K562 (cell line): ENCODE results near the gene FRMD5. TPM values are rescaled to one million over a fixed set of nuclear protein-coding genes. Genes with fewer than 3 reads are reported as not detected.

Experiments
- FOXJ3 ChIP-seq: sonication (generic); formaldehyde crosslinking; IDR thresholded peaks from 2 replicates; pipeline ENCODE4 v1.4.0; 2020; ENCODE audit warnings: mild to moderate bottlenecking, missing genetic modification reagents
- FOXK2 ChIP-seq, 2 experiments: fragments of 450-650 bp; IDR thresholded peaks in 1 of 2; conservative IDR thresholded peaks in 1 of 2; 2 replicates each; pipeline ENCODE4 v1.6.1; 2016; ENCODE audit warnings: low read depth in 2 of 2, mild to moderate bottlenecking in 1 of 2
- RERE ChIP-seq: sonication (generic); formaldehyde crosslinking; IDR thresholded peaks from 2 replicates; pipeline ENCODE4 v1.8.0; 2023; ENCODE audit warnings: missing genetic modification reagents, mild to moderate bottlenecking, borderline replicate concordance
- REST ChIP-seq, 2 experiments: fragments of 450-650 bp; formaldehyde crosslinking in 1 of 2; IDR thresholded peaks; 2 replicates each; pipeline versions ENCODE4 v1.4.0 to v1.6.1; 2014 to 2020; ENCODE audit warnings: mild to moderate bottlenecking in 2 of 2, borderline replicate concordance in 1 of 2, low read depth in 1 of 2
- XRCC3 ChIP-seq: fragments of 450-650 bp; IDR thresholded peaks from 2 replicates; pipeline ENCODE4 v1.6.1; 2017; ENCODE audit warnings: mild to moderate bottlenecking, moderate library complexity
- polyA plus RNA-seq, 8 experiments: library from polyadenylated mRNA; depleted of rRNA in 4 of 8; stranded (reverse) in 5 of 8; unstranded in 3 of 8; fragments of >200 nt; fragmentation: Nextera tagmentation in 2 of 8; fragmentation: Illumina TruSeq in 1 of 8; extraction: Ambion mirVana in 2 of 8; extraction: Trizol in 1 of 8; gene quantifications; 2 replicates each; pipeline versions ENCODE4 v1.2.1 to v1.2.3, GENCODE V29; 2011 to 2014; ENCODE audit warnings: inconsistent platforms in 1 of 8, missing spikeins in 1 of 8
- total RNA-seq, 7 experiments: library from RNA; depleted of rRNA in 6 of 7; stranded (reverse); fragments of >200 nt in 6 of 7; fragmentation: Illumina TruSeq in 2 of 7; extraction: Trizol in 2 of 7; gene quantifications; 2 replicates each; pipeline versions ENCODE4 v1.2.1 to v1.2.3, GENCODE V29; 2011 to 2021; ENCODE audit warnings: low replicate concordance in 1 of 7
- TF ChIP-seq, protein P1 (sequence below): sonication (generic); formaldehyde crosslinking; IDR thresholded peaks from 2 replicates; pipeline ENCODE4 v1.8.0; 2022; ENCODE audit warnings: mild to moderate bottlenecking, missing genetic modification reagents
- TF ChIP-seq, protein P2 (sequence below): fragments of 250-450 bp; sonication (Bioruptor Pico); IDR thresholded peaks from 2 replicates; pipeline ENCODE4 v1.4.0; 2020; ENCODE audit warnings: mild to moderate bottlenecking, moderate library complexity

Gene FRMD5
- total and polyA plus RNA-seq, 9 of the 15 experiments (the other 6 are each of a cell fraction or from before 2014, with no cell fraction given): 0.13 to 0.38 TPM; not detected in 7

DNA sequence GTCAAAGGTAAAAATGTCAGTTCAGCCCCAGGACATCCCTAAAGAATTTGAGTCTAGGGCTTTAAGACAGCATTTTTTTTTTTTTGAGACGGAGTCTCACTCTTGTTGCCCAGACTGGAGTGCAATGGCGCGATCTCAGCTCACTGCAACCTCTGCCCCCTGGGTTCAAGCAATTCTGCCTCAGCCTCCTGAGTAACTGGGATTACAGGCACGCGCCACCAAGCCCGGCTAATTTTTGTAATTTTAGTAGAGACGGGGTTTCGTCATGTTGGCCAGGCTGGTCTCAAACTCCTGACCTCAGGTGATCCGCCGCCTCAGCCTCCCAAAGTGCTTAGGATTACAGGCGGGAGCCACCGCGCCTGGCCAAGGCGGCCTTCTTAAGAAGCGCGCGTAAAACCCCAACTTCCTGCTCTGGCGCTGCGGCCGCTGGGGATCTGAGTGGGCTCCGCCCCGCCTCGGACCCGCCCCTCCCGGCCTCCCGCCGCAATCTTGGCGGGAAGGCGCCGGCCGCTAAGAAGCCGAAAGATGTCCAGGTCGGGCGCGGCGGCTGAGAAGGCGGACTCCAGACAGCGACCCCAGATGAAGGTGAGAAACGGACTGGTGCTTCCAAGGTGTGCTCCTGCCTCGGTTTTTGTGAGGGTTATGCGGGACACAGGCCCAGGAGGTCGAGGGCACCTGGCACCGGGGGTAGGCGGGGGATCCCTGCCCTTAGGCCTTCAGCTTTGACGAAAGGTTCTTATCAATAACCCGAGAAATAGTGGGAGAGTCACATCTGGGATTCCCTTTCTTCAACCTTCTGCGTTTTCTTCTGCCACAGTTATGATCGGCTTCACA, 368.3 kb downstream of the FRMD5 start, which contains the start of gene WDR76 (continued):
- no peak for TF ChIP-seq FOXK2 (conservative IDR thresholded peaks at IDR 0.05 in 1 of 2, IDR thresholded peaks at IDR 0.05 in 1 of 2; ENCODE audit: low read depth in 2 of 2)
- no peak for TF ChIP-seq REST (IDR thresholded peaks at IDR 0.05; ENCODE audit: borderline replicate concordance)
- no peak for TF ChIP-seq REST (CRISPR knock-in tag; IDR thresholded peaks at IDR 0.05; ENCODE audit: low read depth)
- TF ChIP-seq RERE (CRISPR knock-in tag): no peak
- TF ChIP-seq FOXJ3 (CRISPR knock-in tag): no peak
- TF ChIP-seq, protein P1, sequence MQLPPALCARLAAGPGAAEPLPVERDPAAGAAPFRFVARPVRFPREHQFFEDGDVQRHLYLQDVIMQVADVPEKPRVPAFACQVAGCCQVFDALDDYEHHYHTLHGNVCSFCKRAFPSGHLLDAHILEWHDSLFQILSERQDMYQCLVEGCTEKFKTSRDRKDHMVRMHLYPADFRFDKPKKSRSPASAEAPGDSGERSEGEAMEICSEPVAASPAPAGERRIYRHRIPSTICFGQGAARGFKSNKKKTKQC (CRISPR knock-in tag): peak; percentile 81
- TF ChIP-seq, protein P2, sequence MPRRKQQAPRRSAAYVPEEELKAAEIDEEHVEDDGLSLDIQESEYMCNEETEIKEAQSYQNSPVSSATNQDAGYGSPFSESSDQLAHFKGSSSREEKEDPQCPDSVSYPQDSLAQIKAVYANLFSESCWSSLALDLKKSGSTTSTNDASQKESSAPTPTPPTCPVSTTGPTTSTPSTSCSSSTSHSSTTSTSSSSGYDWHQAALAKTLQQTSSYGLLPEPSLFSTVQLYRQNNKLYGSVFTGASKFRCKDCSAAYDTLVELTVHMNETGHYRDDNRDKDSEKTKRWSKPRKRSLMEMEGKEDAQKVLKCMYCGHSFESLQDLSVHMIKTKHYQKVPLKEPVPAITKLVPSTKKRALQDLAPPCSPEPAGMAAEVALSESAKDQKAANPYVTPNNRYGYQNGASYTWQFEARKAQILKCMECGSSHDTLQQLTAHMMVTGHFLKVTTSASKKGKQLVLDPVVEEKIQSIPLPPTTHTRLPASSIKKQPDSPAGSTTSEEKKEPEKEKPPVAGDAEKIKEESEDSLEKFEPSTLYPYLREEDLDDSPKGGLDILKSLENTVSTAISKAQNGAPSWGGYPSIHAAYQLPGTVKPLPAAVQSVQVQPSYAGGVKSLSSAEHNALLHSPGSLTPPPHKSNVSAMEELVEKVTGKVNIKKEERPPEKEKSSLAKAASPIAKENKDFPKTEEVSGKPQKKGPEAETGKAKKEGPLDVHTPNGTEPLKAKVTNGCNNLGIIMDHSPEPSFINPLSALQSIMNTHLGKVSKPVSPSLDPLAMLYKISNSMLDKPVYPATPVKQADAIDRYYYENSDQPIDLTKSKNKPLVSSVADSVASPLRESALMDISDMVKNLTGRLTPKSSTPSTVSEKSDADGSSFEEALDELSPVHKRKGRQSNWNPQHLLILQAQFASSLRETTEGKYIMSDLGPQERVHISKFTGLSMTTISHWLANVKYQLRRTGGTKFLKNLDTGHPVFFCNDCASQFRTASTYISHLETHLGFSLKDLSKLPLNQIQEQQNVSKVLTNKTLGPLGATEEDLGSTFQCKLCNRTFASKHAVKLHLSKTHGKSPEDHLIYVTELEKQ (CRISPR knock-in tag): no peak
- TF ChIP-seq XRCC3: no peak
